NCI-H2029 (cell line): Measurements from ENCODE around the gene KIF5A.
A peak's percentile ranks its signal among the peaks of the same experiment; 100 is the strongest.

Experiments
- DNase-seq: peaks from one replicate; lab custom pipeline; 2025; lab: John Stamatoyannopoulos, UW

Gene KIF5A

DNA sequence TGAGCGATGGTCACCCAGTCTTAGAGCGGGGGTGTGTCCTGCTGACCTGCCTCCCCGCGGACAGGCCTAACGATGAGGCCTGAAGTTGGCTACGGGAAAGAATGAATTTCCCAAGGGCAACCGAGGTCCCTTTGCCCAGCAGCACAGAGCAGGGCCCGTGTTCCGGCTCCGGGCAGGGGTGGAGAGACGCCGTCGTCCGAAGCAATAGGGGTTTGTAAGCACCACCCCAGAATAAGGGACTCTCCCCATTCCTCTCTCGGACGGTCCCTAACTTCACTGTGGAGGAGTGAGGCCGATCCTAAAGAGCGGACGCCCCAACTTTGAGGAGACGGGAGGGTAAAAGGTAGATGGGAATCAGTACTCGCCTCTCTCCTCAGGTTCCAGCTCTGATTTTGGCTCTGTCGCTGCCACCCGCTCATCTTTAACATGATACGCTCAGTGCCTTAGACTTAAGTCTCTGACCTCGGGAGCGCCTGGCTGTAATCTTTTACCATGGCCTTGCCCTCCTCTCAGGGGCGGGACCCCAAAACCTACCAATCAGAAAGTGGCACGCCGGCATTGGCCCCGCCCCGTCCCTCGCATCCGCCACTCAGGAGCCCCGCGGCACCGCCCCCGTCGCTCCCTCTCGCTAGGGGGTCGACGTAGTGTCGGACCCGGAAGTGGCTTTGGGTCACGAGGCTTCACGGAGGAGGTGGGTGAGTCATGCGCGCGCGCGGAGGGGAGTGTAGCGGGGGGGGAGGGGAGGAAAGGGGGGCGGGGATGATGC is 29.6 kb upstream of the KIF5A start, which contains the start of gene DDIT3:
Gene DDIT3, minus strand, starts transcription at position 462 of the 766 bp plus-strand sequence. CDS start 3,108 bp downstream, outside the sequence.
- peak; percentile 99 for DNase-seq

DNA sequence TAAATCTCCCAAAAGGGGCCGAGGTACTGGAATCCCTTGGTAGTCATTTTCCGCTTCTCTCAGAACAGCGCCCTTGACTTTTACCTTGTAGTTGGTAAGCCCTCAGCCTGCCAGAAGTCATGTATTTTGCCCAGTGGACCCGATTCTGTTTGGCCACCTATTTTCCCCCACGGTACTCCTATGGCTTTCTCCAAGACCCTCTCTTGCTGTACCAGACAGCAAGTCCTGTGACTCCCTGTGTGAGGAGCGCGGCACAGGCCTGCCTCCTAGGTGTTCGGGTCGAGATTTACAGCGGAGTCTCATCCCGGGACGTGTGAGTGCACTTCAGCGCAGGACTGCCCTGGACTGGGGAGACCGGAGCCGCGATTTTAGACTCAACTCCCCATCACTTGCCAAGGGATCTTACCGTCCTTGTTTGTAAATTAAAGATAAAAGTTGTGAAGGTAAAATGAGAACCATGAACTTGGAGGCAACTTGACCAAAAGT is 28.3 kb upstream of the KIF5A start:
- DNase-seq, result no peak

GRCh38 chr12:57522011-57522886 is 27.6 kb upstream of the KIF5A start, which contains the start of gene MBD6:
Gene MBD6, plus strand, starts transcription at chr12:57522824. Its CDS starts 1,480 bp downstream, at chr12:57524304.
- peak; percentile 84 for DNase-seq

GRCh38 chr12:57522887-57523705 is 26.7 kb upstream of the KIF5A start:
- DNase-seq, result no peak

GRCh38 chr12:57523706-57524614 is 25.9 kb upstream of the KIF5A start:
- no peak for DNase-seq

GRCh38 chr12:57524814-57525614 is 24.8 kb upstream of the KIF5A start:
- no peak for DNase-seq

DNA sequence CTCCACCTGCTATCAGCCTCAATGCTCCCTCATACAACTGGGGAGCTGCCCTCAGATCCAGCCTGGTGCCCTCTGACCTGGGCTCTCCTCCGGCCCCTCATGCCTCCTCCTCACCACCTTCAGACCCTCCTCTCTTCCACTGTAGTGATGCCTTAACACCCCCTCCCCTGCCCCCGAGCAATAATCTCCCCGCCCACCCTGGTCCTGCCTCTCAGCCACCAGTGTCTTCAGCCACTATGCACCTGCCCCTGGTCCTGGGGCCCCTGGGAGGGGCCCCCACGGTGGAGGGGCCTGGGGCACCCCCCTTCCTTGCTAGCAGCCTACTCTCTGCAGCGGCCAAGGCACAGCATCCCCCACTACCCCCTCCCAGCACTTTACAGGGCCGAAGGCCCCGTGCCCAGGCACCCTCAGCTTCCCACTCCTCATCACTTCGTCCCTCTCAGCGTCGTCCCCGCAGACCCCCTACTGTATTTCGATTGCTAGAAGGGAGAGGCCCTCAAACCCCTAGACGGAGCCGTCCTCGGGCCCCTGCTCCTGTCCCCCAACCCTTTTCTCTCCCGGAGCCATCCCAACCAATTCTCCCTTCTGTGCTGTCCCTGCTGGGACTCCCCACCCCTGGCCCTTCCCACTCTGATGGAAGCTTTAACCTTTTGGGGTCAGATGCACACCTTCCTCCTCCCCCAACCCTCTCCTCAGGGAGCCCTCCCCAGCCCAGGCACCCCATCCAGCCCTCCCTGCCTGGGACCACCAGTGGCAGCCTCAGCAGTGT is 24.0 kb upstream of the KIF5A start:
- no peak for DNase-seq

DNA sequence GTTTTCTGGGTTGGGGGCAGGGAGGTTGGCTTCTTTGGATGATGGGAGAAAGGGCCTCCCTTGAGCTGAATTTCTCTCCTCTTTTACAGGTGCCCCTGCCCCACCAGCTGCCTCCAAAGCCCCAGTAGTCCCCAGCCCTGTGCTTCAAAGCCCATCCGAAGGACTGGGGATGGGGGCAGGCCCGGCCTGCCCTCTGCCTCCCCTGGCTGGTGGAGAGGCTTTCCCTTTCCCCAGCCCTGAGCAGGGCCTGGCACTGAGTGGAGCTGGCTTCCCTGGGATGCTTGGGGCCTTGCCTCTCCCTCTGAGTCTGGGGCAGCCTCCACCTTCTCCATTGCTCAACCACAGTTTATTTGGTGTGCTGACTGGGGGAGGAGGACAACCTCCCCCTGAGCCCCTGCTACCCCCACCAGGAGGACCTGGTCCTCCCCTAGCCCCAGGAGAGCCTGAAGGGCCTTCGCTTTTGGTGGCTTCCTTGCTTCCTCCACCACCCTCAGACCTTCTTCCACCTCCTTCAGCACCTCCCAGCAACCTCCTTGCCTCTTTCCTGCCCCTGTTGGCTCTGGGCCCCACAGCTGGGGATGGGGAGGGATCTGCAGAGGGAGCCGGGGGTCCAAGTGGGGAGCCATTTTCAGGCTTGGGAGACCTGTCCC is 23.2 kb upstream of the KIF5A start:
- DNase-seq, result no peak

DNA sequence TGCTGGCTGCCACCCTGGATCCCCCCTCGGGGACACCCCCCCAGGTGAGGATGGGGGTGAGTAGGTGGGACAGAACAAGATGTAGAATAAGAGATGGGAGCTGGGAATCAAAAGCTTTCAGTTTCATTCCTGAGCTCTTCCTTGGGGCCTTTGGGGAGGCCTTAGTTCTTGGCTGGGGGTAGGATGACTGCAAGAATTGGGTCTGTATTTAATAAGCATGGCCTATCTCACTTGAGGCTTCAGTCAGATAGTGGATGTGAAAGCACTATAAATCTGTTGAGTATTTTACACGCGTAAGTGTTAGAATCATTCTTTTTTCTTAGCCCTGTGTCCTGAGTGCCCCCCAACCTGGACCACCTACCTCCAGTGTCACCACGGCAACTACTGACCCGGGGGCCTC is 22.7 kb upstream of the KIF5A start:
- DNase-seq, result no peak

GRCh38 chr12:57528176-57528575 is 21.7 kb upstream of the KIF5A start:
- DNase-seq, result no peak

DNA sequence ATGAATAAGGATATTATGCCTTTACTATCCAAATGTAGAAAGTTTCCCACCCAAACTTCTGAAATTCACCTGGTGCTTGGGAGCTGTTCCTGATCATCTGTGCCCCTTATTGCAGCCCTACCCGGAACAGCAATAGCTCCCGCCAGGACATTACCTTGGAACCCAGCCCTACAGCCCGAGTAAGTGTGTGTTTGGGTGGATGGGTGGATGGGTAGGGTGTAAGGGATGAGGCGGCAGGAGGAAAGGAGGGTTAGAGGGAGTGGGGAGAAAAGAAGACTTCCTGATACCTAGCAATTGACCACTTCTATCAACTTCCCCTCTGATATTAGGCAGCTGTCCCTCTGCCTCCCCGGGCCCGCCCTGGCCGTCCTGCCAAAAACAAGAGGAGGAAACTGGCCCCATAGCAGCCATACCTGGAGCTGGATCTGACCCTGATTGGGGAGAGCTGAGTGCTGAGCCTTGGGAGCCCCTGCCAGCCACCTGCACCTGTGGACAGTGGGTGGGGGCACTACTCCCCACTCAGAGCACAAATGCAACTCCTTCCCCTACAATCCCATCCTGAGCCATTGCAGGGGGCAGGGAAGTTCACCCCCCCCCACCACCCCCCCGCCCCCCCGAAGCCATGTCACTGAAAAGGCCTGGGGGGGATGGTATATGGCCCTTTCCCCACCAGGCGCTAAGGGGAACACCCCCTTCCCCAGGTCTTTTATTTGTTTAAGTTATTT is 20.9 kb upstream of the KIF5A start:
- no peak for DNase-seq

DNA sequence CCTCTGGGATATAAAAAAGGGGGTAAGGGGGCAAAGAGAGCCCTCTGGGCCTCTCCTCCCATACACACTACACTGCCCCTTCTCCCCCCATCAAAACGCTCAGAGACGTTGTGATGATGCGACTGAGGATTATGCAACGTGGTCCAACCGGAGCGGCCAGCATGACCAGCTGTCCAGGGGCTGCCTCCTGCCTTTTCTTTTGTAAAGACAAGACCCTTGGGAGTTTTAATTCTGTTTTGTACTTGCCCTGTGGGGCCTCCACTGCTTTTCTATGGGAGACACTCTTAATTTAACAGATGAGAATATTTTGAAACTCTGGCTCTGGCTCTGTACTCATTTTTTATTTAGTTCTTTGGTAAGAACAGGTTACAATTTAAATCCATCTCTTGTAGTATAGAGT is 20.0 kb upstream of the KIF5A start:
- DNase-seq, result no peak

DNA sequence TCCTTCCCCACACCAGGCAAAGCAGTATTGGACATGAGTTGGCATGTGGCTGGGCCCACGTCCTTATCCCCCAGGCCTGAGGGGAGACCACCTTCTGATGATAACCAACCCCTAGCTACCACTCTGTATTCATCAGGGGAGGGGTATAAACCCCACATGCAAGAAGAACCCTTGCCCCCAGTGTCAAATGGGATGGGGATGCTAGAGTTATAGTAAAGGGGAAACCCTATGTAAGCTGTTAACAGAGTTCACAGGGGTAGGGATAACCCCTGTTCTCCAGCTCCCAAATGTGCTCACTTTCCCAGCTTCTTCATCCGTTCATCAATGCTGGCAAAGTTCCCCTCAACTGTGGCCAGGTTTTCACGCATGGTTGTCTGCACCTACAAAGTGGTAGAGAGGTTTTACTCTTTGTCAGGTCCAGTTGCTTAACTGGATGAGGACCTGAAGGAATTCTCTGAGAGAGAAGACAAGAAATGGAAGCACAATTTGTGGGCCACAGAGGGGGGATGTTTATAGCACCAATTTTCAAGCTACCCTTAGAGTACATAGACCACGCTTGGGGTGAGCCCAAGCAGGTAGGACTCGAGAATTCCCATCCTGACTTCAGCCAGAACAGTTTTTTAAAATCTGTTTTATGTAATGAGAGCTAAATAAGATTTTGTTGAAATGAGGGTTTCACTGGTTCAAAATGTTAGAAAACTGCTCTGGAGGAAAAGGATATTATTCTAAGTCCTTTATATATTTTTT is 19.3 kb upstream of the KIF5A start:
- DNase-seq, result no peak

- DNase-seq, result no peak
Observed at GRCh38 chr12:57531836-57532235, 18.0 kb upstream of the KIF5A start.

- no peak for DNase-seq
Observed at GRCh38 chr12:57533108-57533507, 16.7 kb upstream of the KIF5A start.

DNA sequence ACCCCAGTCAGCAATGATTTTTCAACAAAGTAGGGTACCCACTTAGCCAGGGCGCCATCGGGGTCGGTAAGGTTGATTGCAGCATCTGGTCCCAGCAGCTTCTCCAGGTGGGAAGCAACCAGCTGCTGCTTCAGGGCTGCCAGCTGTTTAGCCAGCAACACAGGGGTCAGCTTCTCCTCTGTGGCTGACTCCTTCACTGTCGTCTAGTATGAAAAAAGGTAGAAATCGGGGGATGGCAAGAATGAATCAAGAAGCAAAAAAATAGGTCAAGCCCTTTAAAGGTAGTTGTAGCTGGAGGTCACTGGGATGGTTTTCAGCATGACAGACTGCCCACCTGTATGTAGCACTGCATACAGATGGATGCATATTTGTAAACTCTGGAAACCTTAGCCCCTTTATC is 15.6 kb upstream of the KIF5A start:
- no peak for DNase-seq

GRCh38 chr12:57534991-57535543 is 14.8 kb upstream of the KIF5A start:
- DNase-seq, result no peak
